Kidney glomerular epithelial cell (primary cell): ENCODE data around the gene EPHA6.
"Not testable (repeated sequence)": the region's sequence is repeated elsewhere in the genome, so short reads cannot be mapped to it uniquely, and the experiment has no call there.

Source experiments
- DNase-seq: peaks from one replicate; lab custom pipeline; 2025; lab: John Stamatoyannopoulos, UW

The EPHA6 gene

DNA sequence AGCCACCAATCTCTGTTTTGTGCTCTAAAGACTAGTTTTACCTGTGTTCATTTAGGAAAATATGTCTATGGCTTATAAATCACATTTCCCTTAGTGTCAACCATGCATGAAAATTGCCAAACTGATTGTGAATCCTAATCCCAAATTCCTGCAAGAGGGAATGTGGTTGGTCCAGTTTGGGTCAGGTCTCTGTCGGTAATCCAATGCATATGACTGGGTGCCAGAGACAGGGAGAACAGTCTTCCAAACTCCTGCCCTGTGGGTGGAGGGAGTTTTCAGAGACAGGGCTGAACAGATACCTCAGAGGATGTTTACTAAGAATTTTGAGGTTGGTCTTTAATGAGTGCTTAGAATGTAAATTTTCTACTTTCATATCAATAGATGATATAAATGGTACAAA lies 649.6 kb downstream of the EPHA6 start:
- DNase-seq = no peak

DNA sequence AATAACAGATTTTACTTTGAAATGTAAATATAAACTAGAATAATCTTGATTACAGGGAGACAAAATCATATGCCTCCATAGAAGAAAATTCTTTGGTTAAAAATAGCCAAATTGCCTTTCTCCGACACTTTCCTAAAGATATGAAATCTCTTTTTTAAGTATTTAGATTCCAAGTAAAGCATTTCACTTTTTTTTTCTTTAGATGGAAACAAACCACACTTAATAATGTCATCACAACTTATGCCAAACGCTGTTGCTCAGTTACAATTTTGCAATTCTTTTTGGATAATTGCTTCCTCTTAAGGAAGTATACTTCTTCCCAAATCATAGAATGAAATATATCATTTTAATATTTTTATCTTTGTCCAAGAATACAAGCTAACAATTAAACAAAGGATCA lies 656.1 kb downstream of the EPHA6 start:
- no peak for DNase-seq

DNA sequence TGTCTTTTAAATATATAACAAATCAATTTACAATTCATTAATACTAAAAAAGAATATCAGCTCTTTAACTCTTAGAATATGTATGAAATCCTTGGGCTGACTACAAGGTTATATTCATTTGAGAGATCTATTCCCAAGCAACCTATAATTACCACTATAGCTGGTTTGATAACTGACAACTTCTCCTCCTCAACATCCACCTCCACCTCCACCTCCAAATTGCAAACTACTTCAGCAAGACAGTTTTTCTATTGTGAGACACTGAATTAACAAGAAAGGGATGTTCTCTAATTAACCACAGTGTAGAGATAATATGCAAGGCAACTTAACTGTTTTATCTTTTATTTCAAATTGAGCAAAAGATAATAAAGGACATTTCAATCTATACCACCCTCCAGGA lies 665.3 kb downstream of the EPHA6 start:
- no peak for DNase-seq

DNA sequence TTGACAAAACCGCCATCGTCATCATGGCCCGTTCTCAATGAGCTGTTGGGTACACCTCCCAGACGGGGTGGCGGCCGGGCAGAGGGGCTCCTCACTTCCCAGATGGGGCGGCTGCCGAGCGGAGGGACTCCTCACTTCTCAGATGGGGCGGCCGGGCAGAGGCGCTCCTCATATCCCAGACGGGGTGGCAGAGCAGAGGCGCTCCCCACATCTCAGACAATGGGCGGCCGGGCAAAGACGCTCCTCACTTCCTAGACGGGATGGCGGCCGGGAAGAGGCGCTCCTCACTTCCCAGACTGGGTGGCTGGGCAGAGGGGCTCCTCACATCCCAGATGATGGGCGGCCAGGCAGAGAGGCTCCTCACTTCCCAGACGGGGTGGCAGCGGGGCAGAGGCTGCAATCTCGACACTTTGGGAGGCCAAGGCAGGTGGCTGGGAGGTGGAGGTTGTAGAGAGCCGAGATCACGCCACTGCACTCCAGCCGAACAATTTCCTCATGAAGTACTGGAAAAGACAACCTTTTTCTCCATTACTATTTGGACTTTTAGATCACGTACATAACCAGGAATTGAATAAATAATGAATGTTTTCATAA lies 666.4 kb downstream of the EPHA6 start:
- not testable (repeated sequence) for DNase-seq

DNA sequence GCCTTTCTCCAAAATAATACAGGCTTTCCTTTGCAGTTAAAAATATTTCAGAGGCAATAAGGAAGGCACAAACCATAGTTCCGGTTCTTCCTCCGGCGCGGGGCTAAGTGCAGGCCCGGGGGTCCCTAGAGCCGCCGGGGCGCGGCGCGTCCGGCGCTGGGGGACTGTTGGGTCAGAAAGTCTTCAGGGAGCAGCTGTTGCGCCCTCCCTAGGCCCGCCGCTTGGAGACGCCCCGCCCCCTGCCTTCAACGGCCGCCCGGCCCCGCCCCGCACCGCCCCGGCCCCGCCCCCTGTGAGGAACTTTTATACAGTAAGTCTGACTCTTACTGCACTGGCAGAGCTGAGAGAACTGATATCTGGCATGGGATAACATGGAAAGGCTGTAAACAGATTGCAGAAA lies 667.0 kb downstream of the EPHA6 start:
- no peak for DNase-seq

DNA sequence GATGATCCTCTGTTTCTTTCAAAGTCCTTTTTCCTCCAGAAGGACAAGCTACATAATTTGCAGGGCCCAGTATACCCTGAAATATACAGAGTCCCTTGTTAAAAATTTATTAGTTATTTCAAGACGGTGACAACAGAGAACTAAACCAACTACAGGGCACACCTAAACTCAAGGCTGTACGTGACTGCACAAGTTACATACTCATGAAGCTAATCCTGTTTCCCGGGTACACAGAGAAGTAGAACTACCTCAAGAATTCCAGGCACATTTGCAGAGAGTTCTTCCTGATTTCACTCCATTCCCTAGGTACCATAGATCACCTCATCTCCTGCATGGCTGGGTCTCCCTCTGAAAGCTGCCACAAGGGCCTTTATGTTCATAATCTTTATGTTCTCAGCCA lies 670.8 kb downstream of the EPHA6 start:
- no peak for DNase-seq

DNA sequence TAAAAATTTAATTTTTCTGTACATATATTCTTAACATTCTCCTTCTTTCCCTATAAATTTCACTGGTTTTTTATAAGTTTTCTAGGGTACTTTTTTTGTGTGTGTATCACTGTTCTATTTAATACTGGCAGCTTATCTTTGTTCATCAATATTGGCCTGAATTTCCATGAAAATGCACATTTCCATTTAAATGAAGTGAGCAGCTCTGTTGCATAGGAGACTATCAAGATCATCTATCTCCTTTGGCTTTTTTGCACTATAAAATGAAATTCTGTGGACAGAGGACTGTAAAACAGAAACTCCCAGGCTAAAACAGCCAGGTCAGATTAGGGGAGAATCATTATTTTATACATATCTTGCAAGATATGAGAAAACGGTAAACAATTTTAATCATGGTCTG lies 673.2 kb downstream of the EPHA6 start:
- DNase-seq = no peak

DNA sequence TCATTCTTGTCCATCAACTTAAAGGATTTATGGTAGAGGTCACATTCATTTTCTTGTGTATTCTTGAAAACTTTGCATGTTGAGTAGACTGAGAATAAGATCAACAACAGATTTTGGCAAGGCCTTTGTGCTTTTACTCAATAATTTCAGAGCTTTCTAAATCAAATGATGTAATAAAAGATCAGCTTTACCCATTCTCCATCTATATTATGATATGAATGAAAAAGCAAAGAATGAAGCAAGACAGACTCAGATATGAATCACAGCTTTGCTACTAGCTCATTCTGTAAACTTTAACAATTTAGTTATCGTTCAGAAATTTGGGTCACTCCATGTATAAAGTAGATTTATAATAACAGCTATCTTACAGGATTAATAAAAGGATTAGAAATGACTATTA lies 674.3 kb downstream of the EPHA6 start:
- DNase-seq = no peak

DNA sequence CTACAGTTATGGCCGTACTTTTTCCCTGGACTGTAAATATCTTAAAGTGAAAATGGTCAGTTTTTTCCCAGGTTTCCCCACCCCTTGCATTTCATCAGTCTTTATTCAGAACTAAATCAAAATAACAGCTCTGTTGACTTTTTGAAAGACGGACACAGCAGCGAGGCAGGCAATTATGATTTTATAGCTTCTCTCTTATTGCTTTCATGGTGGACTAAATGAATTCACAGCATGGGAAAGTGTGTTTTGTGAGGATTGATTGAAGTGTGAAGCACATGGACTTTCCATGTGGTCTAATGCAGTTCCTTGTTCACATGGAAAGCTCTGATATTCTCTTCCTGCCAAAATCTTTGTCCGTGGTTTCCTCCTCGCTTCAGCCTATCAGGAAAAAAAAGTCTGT lies 681.5 kb downstream of the EPHA6 start:
- DNase-seq = no peak

DNA sequence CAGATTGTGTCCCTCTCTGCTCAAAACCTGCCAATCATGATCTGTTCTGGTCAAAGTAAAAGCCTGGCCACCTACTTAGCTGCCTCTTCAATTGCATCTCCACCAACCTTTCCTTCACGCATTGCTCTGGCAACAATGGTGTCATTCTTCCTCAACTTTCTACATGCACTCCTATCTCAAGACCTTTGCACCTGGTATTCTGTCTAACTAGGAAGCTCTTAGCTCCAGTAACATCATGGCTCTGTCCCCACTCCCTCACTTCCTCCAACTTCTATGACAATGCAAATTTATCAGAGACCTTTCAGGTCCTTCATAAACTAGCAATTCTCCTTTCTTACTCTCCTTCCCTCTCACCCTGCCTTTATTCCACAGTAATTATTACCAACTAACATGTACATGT lies 682.7 kb downstream of the EPHA6 start:
- no peak for DNase-seq

DNA sequence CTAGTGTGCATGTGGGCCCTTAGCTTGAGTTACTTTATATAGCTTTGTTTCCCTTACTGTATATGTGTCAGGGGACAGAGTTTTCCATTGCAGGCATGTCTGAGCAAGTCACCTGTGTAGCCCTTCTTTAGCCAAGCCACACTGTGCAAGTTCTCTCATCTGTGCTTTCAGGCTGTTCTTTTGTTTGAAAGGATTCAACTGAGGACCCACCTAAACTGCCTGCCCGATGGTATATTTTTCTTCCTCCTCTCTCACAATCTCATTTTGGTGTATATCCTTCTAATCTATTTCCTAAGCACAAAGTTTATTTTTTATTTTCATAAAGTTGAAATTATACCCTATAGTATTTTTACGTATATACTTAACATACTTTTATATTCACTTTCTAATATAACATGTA lies 690.1 kb downstream of the EPHA6 start:
- DNase-seq = no peak

DNA sequence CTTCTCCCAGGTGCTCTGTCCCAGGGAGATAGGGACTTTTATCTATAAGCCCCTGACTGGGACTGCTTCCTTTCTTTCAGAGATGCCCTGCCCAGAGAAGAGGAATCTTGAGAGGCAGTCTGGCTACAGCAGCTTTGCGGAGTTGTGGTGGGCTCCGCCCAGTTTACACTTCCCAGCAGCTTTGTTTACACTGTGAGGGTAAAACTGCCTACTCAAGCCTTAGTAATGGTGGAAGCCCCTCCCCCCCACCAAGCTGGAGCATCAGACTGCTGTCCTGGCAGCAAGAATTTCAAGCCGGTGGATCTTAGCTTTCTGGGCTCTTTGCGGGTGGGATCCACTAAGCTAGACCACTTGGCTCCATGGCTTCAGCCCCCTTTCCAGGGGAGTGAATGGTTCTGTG lies 696.4 kb downstream of the EPHA6 start:
- DNase-seq = no peak

DNA sequence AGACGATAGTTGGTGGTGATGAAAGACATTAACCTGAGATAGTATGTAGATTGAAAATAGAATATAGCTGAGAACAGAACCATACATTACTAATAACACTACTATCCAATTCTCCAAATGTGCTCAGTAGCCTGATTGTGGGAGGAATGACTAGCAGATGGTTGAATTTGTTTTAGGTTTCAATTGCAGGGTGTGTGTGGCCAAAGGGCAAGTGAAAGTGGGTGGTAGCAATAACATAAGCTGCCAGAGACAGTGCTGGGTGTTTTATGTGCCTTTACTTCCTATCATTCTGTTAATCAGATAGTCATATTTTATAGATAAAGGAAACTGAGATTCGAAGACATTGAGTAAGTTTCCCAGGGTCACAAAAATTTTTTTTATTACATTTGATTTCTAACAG lies 700.7 kb downstream of the EPHA6 start:
- no peak for DNase-seq

DNA sequence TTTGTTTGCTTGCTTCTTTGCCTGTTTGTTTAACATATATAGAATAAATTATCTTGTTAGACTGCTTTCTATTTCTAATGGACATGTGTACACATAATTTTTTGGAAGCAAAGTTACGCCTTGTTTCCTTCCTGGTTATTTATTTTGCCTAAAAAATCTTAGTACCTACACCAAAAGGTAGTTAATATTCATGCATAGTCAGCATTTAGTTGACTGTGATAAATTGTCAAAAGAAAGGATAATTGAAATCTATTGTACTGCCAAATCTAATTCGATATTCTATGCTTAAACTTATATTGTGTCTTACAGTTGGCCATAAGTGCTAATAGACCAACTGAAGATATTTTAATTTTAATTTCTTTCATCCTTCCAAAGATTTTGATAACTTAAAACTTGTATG lies 716.3 kb downstream of the EPHA6 start:
- no peak for DNase-seq

DNA sequence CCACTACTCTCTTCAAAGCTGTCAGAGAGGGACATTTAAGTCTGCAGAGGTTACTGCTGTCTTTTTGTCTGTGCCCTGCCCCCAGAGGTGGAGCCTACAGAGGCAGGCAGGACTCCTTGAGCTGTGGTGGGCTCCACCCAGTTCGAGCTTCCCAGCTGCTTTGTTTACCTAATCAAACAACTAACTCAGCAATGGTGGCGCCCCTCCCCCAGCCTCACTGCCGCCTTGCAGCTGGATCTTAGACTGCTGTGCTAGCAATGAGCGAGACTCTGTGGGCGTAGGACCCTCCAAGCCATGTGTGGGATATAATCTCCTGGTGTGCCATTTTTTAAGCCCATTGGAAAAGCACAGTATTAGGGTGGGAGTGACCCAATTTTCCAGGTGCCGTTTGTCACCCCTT lies 733.2 kb downstream of the EPHA6 start:
- not testable (repeated sequence) for DNase-seq

DNA sequence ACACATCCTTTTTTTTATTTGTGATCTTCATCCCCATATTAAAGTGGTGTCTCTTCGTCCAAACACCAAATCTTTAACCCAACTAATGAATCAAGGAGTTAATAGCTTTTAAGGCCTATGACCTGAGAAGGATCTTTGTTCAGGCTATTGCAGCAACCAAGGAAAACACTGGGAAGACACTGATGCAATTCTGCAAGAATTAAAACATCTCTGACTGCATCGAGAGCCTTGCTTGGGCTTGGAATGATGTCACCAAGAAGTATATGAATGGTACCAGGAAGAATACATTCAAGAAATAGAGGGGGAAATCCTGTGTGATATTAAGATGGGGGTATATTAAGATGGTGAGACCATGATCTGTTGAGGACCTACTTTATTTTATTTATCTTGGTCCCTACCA lies 736.0 kb downstream of the EPHA6 start:
- DNase-seq = no peak

DNA sequence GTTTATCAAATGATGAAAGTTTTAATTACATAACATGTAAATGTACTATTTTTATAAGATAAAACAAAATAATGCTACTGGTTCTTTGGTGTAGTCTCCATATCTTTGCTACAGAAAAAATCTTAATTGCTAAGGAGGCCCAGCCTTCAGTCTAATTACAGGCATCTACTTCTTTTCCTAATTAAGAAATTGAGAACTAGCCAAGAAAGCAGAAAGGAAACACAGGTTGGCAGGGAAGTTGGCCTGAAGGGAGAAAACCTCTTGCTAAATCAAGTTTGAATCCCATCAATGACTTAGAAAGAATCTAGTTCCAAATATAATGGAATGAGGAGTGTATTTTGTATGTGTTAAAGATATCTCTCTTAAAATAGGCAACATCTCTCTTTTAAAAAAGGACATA lies 737.8 kb downstream of the EPHA6 start:
- no peak for DNase-seq

DNA sequence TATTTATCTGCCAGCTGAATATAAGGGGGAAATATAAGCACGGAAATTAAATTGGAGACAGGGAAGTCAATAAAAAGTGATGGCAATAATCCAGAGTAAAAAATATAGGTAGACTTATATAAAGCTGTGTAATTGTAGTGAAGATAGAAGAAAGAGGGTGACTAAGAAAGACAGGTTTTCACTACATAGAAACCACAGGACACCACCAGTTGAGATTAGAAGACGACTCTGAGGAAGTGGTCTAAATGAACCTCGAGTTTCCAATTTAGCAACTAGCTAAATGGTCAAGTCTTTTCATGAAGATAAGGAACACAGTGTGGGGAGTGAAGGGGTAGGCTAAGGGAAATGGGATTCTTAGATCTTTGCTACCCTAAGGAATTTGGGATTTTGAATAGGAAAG lies 761.3 kb downstream of the EPHA6 start:
- no peak for DNase-seq

DNA sequence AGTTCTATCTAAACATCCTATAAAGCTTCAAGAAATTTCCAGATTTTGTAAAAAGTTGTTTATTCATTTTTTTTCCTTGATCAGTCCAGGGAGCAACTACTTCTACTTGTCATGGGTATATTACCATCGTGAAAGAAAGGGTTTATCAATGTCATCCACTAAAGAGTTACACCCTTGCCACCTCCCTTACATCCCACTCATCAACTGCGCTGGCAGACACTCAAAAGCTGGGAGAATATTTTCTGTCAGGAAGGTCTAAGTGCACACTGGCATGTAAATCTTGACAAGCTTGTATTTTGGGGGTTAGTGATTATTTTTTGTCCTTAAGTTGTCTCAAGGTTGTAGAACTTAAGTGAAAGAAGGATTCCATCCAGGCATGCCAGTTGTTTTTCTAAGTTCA lies 761.8 kb downstream of the EPHA6 start:
- no peak for DNase-seq

DNA sequence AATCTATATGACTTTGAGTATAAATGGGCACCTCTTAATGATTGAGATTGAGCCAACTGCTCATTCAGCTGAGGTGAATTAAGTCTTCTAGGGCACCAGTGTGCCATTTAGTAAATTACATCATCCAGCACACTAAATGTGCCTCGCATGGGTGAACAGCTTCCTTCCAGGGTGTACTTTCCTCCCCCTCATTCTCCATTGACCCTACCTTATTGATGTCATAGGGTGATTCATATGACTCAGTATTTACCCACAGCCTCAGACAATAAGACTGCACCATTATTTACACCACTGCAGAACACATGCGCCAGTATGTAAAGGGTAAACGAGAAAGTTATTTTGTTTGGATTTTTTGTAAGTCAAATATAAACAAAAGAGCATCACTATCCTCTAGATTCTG lies 765.0 kb downstream of the EPHA6 start:
- DNase-seq = peak; percentile 82

DNA sequence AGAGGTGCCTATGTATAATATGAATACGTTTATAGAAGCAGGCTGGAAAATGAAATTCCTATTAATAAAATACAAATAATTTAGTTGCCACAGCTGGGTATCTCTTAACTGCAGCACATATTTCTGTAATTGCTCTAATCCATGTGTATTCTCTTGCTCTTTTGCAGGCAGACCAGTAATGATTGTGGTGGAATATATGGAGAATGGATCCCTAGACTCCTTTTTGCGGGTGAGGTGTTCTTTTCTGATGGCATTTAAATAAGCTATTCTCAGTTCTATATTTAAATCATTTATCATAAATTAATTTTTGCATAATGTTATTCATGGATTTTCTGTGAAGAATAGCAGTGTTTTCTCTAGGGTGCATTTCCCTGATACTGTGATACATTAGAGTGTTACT lies 796.2 kb downstream of the EPHA6 start:
- DNase-seq = no peak

DNA sequence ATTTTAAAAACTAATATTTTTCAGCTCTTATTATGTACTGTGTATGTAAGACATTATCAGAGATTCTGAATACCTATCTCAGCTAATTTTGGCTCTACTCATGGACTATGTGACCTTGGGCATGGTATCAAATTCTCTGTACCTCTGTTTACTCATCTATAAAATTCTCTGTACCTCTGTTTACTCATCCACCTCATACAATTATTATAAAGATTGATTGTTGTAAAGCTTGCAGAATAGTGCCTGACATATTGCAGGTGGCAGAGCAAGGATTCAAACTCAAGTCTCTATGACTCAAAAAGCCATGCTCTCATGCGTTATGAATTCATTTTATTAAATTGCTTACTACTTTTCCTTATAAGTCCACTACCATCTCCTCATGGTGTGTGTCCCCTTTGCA lies 798.2 kb downstream of the EPHA6 start:
- DNase-seq = no peak

DNA sequence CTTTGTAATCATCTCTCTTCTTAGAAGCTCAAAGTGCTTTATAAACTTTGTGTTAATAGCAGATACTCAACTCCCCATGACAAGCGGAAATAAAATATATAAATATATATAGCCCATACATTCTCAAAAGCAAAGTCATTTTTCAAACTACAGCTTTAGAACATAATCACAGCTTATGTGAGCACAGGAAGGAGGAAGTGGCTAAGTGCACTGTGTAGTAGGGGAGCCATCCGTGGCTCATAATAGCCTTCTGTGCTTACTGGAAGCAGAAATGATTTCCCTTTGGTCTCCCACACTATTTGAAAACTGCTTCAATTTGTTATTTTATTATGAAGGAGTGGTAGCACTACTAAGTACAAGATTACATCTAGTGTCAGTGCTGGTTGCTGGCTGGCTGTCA lies 798.7 kb downstream of the EPHA6 start:
- DNase-seq = no peak

DNA sequence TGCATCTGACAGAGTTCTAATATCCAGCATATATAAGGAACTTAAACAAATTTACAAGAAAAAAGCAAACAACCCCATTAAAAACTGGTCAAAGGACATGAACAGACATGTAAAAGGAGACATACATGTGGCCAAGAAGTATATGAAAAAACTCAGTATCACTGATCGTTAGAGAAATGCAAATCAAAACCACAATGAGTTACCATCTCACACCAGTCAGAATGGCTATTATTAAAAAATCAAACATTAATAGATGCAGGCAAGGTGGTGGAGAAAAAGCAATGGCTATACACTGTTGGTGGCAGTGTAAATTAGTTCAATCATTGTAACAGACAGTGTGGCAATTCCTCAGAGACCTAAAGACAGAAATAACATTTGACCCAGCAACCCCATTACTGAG lies 806.1 kb downstream of the EPHA6 start:
- DNase-seq = not testable (repeated sequence)

DNA sequence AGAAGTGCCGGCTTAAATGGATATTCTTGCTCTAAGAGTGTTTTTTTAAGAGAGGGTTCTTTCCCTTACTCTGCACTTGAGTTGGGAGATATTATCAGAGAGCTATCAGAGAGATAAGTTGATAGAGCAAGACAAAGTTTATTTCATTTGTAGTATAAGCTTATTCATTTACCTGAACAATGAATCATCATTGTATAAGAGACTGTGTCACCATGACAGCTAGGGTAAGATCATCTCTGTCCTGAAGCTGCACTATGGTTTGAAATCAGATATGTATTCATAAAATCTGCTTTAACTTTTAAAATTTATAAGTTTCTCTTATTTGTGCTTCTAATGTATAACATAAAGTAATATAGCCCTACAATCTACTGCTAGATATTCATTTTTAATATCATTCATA lies 822.1 kb downstream of the EPHA6 start:
- no peak for DNase-seq
